ENCODE data around the gene SYDE1. TPM values are rescaled to one million over a fixed set of nuclear protein-coding genes. Genes with fewer than 3 reads are reported as not detected.

SYDE1 gene
- total and polyA plus RNA-seq, 12 donors = 9.4 to 17.1 (median 12.8) TPM

DNA sequence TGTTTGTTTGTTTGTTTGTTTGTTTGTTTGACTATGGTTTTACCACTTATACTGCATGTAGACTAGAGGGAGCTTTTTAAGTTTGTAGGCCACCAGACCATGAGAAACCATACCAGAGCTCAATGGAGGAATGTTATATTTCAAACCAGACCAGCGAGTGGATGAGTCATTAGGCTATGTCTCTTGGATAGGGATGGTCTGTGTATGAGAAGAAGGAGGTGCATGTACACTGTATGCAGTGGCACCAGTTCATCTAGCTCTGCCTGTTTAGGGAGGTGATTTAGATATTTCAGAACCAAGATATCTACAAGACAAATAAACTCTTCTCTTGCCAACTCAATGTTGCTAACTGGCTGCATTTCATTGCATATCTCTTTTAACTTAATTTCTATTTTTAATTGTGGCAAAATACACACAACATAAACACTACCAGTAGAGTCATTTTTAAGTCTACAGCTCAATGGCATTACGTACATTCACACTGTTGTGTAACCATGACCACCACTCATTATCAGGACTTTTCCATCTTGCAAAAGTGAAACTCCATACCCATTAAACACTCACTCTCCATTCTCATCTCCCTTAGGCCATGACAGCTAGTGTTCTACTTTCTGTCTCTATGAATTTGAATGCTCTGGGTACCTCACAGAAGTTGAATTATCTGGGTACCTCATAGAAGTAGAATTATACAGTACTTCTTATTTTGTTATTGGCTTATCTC is 29.2 kb downstream of the SYDE1 start:
- DNase-seq (no peak), ATAC-seq (no peak)
- Histone ChIP-seq H3K4me3 (no peak overlapping the region), H3K36me3 (no peaks in the 10 kb centered on the region), H3K9me3 (peaks cover 0 to 15% (median 0%) of the 10 kb centered on the region in 11 donors), H3K27ac (no peak overlapping the region), H3K27me3 (no peaks in the 10 kb centered on the region), H3K4me1 (no peaks in the 10 kb centered on the region)
- intact Hi-C loops (cut with DNase I) = loop anchor here in 1 of 10 donors (5.0 kb wide), 1 partner anchor 34 kb away; no protein-coding TSS in a partner anchor
- 80 to 81% methylated on average over 2 of the region's 2 CpGs for WGBS, 2 donors
- TF ChIP-seq, protein P1, sequence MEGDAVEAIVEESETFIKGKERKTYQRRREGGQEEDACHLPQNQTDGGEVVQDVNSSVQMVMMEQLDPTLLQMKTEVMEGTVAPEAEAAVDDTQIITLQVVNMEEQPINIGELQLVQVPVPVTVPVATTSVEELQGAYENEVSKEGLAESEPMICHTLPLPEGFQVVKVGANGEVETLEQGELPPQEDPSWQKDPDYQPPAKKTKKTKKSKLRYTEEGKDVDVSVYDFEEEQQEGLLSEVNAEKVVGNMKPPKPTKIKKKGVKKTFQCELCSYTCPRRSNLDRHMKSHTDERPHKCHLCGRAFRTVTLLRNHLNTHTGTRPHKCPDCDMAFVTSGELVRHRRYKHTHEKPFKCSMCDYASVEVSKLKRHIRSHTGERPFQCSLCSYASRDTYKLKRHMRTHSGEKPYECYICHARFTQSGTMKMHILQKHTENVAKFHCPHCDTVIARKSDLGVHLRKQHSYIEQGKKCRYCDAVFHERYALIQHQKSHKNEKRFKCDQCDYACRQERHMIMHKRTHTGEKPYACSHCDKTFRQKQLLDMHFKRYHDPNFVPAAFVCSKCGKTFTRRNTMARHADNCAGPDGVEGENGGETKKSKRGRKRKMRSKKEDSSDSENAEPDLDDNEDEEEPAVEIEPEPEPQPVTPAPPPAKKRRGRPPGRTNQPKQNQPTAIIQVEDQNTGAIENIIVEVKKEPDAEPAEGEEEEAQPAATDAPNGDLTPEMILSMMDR (IDR thresholded peaks at IDR 0.05) = no peak

DNA sequence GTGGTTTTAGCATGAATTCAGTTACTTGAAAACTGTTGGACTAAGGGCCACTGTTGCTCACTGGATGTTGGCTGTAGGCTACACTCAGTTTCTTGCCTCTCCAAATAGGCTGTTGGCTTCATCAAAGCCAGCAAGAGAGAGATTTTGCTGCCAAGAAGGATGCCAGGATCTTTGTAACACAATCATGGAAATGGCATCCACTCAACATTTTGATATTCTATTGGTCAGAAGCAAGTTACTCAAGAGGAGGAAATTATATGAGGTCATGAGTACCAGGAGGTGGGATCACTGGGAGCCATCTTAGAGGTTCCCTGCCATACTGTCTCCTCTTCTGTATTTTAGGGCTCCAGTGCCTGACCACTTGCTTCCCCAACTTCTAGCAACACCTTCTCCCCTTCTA is 30.6 kb downstream of the SYDE1 start:
- no peak overlapping the region for H3K27ac ChIP-seq
- ATAC-seq (no peak), DNase-seq (no peak)
- intact Hi-C loops (cut with DNase I) = loop anchor here in 1 of 10 donors (5.0 kb wide), 1 partner anchor 35 kb away; no protein-coding TSS in a partner anchor
- H3K36me3 ChIP-seq = no peaks in the 10 kb centered on the region
- H3K27me3 ChIP-seq = no peaks in the 10 kb centered on the region
- no peak overlapping the region for H3K4me3 ChIP-seq
- TF ChIP-seq, protein P1 (IDR thresholded peaks at IDR 0.05) = no peak
- H3K9me3 ChIP-seq = peaks cover 0 to 15% (median 0%) of the 10 kb centered on the region in 11 donors
- H3K4me1 ChIP-seq = no peaks in the 10 kb centered on the region

DNA sequence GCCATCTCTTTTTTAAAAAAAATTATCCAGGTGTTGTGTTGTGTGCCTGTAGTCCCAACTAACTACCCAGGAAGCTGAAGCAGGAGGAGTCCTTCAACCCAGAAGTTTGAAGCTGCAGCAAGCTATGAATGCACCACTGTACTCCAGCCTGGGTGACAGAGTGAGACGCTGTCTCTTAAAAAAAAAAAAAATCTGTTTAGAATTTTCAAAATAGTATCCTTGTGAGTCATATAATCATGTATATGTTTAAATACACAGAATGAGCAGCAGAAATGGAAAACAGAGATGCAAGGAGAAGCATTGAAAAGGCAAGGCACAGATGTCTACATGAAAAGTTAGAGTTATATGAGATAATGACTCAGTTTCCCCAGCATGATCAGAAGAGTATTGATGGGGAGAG is 31.2 kb downstream of the SYDE1 start:
- Histone ChIP-seq H3K9me3 (peaks cover 0 to 15% (median 0%) of the 10 kb centered on the region in 11 donors), H3K36me3 (no peaks in the 10 kb centered on the region), H3K27me3 (no peaks in the 10 kb centered on the region), H3K4me1 (no peaks in the 10 kb centered on the region), H3K4me3 (no peak overlapping the region), H3K27ac (no peak overlapping the region)
- TF ChIP-seq, protein P1 (IDR thresholded peaks at IDR 0.05) = no peak
- DNase-seq (no peak), ATAC-seq (no peak)
- intact Hi-C loops (cut with DNase I) = loop anchor here in 1 of 10 donors (5.0 kb wide), 1 partner anchor 36 kb away; no protein-coding TSS in a partner anchor
- WGBS, 2 donors = 86 to 87% methylated on average over 1 of the region's 1 CpG

DNA sequence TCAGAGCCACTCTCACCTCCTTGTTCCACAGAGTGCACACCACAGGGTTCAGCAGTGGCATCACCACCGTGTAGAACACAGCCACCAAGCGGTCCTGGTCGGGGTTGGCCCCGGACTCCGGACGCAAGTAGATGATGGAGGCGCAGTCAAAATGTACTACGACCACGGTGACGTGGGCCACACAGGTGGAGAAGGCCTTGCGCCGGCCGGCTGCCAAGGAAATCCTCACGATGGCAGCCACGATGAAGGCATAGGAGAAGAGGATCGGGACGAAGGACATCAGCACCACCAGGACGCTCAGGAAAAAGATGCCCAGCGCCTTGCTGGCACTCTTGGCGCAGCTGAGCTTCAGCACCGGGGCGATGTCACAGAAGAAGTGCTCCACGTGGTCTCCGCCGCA is 33.9 kb downstream of the SYDE1 start:
- 94 to 96% methylated on average over 25 of the region's 25 CpGs for WGBS, 2 donors
- TF ChIP-seq, protein P1 (IDR thresholded peaks at IDR 0.05) = no peak
- Histone ChIP-seq H3K27ac (no peak overlapping the region), H3K27me3 (no peaks in the 10 kb centered on the region), H3K4me1 (no peaks in the 10 kb centered on the region), H3K4me3 (no peak overlapping the region), H3K9me3 (peaks cover 0 to 15% (median 0%) of the 10 kb centered on the region in 11 donors), H3K36me3 (no peaks in the 10 kb centered on the region)
- ATAC-seq = no peak
- DNase-seq = no peak
- intact Hi-C loops (cut with DNase I) = no loop called here
